H1 (cell line): Measurements from ENCODE around the gene RETSAT. TPM values are rescaled to one million over a fixed set of nuclear protein-coding genes. Genes with fewer than 3 reads are reported as not detected.

Experiments
- ATF2 ChIP-seq: IDR thresholded peaks from 2 replicates; pipeline ENCODE4 v1.6.1; 2012; ENCODE audit warnings: low read length, inconsistent platforms
- BACH1 ChIP-seq: IDR thresholded peaks from 2 replicates; pipeline ENCODE4 v1.6.1; 2012; ENCODE audit warnings: low read length, improper control_type of control experiment
- BCL11A ChIP-seq, 2 experiments: IDR thresholded peaks; one replicate each; pipeline ENCODE4 v1.6.1; 2011; ENCODE audit warnings: low read depth in 2 of 2, low read length in 2 of 2, mild to moderate bottlenecking in 2 of 2
- CTCF ChIP-seq, 3 experiments: IDR thresholded peaks; 1 replicate in 2 of 3; 2 replicates in 1 of 3; pipeline versions ENCODE4 v1.5.1 to v1.6.1; 2011; ENCODE audit warnings: low read length in 3 of 3, mild to moderate bottlenecking in 3 of 3, inconsistent platforms in 2 of 3, low read depth in 1 of 3, moderate library complexity in 1 of 3; ENCODE audit not compliant: insufficient read depth in 1 of 3; ENCODE audit errors: control extremely low read depth in 1 of 3
- EP300 ChIP-seq, 2 experiments: IDR thresholded peaks; 1 replicate in 1 of 2; 2 replicates in 1 of 2; pipeline ENCODE4 v1.6.1; 2011 to 2012; ENCODE audit warnings: low read depth in 2 of 2, low read length in 2 of 2, mild to moderate bottlenecking in 2 of 2, borderline replicate concordance in 1 of 2, inconsistent platforms in 1 of 2, moderate library complexity in 1 of 2
- FOSL1 ChIP-seq: IDR thresholded peaks from 2 replicates; pipeline ENCODE4 v1.6.1; 2011; ENCODE audit warnings: mild to moderate bottlenecking, low read depth, low read length, moderate library complexity; ENCODE audit not compliant: insufficient read depth
- GTF2F1 ChIP-seq: IDR thresholded peaks from 2 replicates; pipeline ENCODE4 v1.6.1; 2012; ENCODE audit warnings: low read depth, low read length, improper control_type of control experiment, borderline replicate concordance
- HDAC6 ChIP-seq: IDR thresholded peaks from one replicate; pipeline ENCODE4 v1.7.1; 2012; ENCODE audit warnings: low read depth, mild to moderate bottlenecking, inconsistent platforms, low read length, moderate library complexity
- JUN ChIP-seq: IDR thresholded peaks from 2 replicates; pipeline ENCODE4 v1.6.1; 2011; ENCODE audit warnings: low read depth, mild to moderate bottlenecking, improper control_type of control experiment, low read length
- KDM5A ChIP-seq: fragments of 200-600 bp; IDR thresholded peaks from 2 replicates; pipeline ENCODE4 v1.7.1; 2012; ENCODE audit warnings: mild to moderate bottlenecking, low read length, inconsistent platforms, mixed read lengths
- NANOG ChIP-seq: IDR thresholded peaks from 2 replicates; pipeline ENCODE4 v1.6.1; 2011; ENCODE audit warnings: low read length, low read depth, mild to moderate bottlenecking, inconsistent platforms; ENCODE audit not compliant: insufficient read depth, poor library complexity, severe bottlenecking
- POU5F1 ChIP-seq: IDR thresholded peaks from 2 replicates; pipeline ENCODE4 v1.6.1; 2011; ENCODE audit warnings: low read depth, mild to moderate bottlenecking, low read length, moderate library complexity
- RBBP5 ChIP-seq: IDR thresholded peaks from 2 replicates; pipeline ENCODE4 v1.7.1; 2012; ENCODE audit warnings: low read depth, mild to moderate bottlenecking, inconsistent platforms, low read length, moderate library complexity, borderline replicate concordance
- RFX5 ChIP-seq: IDR thresholded peaks from 2 replicates; pipeline ENCODE4 v1.6.1; 2011; ENCODE audit warnings: low read depth, low read length, improper control_type of control experiment, borderline replicate concordance
- RNF2 ChIP-seq: fragments of 200-900, 300-1000 bp; sonication (generic); IDR thresholded peaks from 2 replicates; pipeline ENCODE4 v1.7.1; 2016; ENCODE audit warnings: borderline replicate concordance, low read depth, mild to moderate bottlenecking, antibody characterized with exemption, low read length; ENCODE audit not compliant: poor library complexity, severe bottlenecking; ENCODE audit errors: missing control alignments
- RXRA ChIP-seq: IDR thresholded peaks from 2 replicates; pipeline ENCODE4 v1.6.1; 2011; ENCODE audit warnings: low read depth, mild to moderate bottlenecking, low read length, moderate library complexity; ENCODE audit not compliant: insufficient read depth
- SIRT6 ChIP-seq: IDR thresholded peaks from one replicate; pipeline ENCODE4 v1.7.1; 2012; ENCODE audit warnings: low read length, inconsistent platforms
- SRF ChIP-seq: IDR thresholded peaks from 2 replicates; pipeline ENCODE4 v1.6.1; 2011; ENCODE audit warnings: mild to moderate bottlenecking, low read depth, low read length, moderate library complexity
- TBP ChIP-seq: IDR thresholded peaks from 2 replicates; pipeline ENCODE4 v1.6.1; 2011; ENCODE audit warnings: low read depth, low read length, improper control_type of control experiment
- polyA plus RNA-seq, 7 experiments: library from polyadenylated mRNA; depleted of rRNA in 3 of 7; stranded (reverse) in 5 of 7; unstranded in 2 of 7; fragments of >200 nt in 5 of 7; fragments of 200-250 nt in 2 of 7; gene quantifications; 1 replicate in 5 of 7; 2 replicates in 1 of 7; 4 replicates in 1 of 7; pipeline versions ENCODE4 v1.2.1 to v1.2.3, GENCODE V29; 2011 to 2013; ENCODE audit warnings: missing spikeins in 2 of 7, mixed read lengths in 2 of 7
- total RNA-seq: library from RNA; stranded (reverse); fragmentation: NEBNext Ultra II Directional; extraction: Animal tissue kit (Norgen Biotek cat#: 25700); gene quantifications from 2 replicates; pipeline ENCODE4 v1.2.1, GENCODE V29; 2021

The RETSAT gene
- total and polyA plus RNA-seq, 2 of the 8 experiments (the other 6 are each of a cell fraction or from before 2014, with no cell fraction given), result 15.8 to 16.7 TPM

GRCh38 chr2:85354286-85355072, at the start of gene RETSAT, which contains the start of gene ELMOD3 (continued):
- TF ChIP-seq ATF2 (no peak), FOSL1 (no peak), HDAC6 (no peak), RNF2 (no peak), RFX5 (no peak), BACH1 (no peak), TBP (peak; percentile 93), EP300 (IDR thresholded peaks at IDR 0.05; ENCODE audit: borderline replicate concordance in 1 of 2, low read depth in 2 of 2, low read length in 2 of 2) (no peak), RXRA (no peak), KDM5A (no peak), RBBP5 (no peak), SIRT6 (no peak), NANOG (no peak), BCL11A (IDR thresholded peaks at IDR 0.05; ENCODE audit: low read depth in 2 of 2, low read length in 2 of 2) (no peak), POU5F1 (no peak), GTF2F1 (peak; percentile 70; the same call in 1 of the 2 replicates), JUN (no peak), SRF (no peak), CTCF (IDR thresholded peaks at IDR 0.05; ENCODE audit: control extremely low read depth in 1 of 3, insufficient read depth in 1 of 3, low read depth in 1 of 3, low read length in 3 of 3) (no peak)
